KMS-11 (cell line): Measurements from ENCODE around the gene CLEC1B.

Source experiments
- H2AFZ ChIP-seq: fragments of 200-600 bp; sonication (generic); 2 replicates; pipeline ENCODE4 v1.6.1; 2016; ENCODE audit warnings: antibody characterized with exemption, mixed run types, low read depth
- H3K27ac ChIP-seq: fragments of 200-600 bp; sonication (generic); 2 replicates; pipeline ENCODE4 v1.6.1; 2016; ENCODE audit warnings: mild to moderate bottlenecking, mixed run types
- H3K27me3 ChIP-seq: fragments of 200-600 bp; sonication (generic); 2 replicates; pipeline ENCODE4 v1.6.1; 2017; ENCODE audit warnings: mild to moderate bottlenecking, low read depth, mixed run types, moderate library complexity; ENCODE audit not compliant: insufficient read depth
- H3K36me3 ChIP-seq: fragments of 200-600 bp; sonication (generic); 2 replicates; pipeline ENCODE4 v1.6.1; 2017; ENCODE audit warnings: mild to moderate bottlenecking, mixed run types; ENCODE audit not compliant: insufficient read depth
- H3K4me1 ChIP-seq: fragments of 200-600 bp; sonication (generic); 2 replicates; pipeline ENCODE4 v1.6.1; 2016; ENCODE audit warnings: mild to moderate bottlenecking, low read depth, mixed run types; ENCODE audit not compliant: poor library complexity, severe bottlenecking
- H3K4me2 ChIP-seq: fragments of 200-600 bp; sonication (generic); 2 replicates; pipeline ENCODE4 v1.7.0; 2016; ENCODE audit warnings: mild to moderate bottlenecking, mixed run types
- H3K4me3 ChIP-seq: fragments of 200-600 bp; sonication (generic); IDR thresholded peaks from 2 replicates; pipeline ENCODE4 v1.6.1; 2017; ENCODE audit warnings: low read depth, low read length, mixed read lengths; ENCODE audit not compliant: insufficient read depth
- H3K79me2 ChIP-seq: fragments of 200-600 bp; sonication (generic); 2 replicates; pipeline ENCODE4 v1.6.1; 2016; ENCODE audit warnings: low read depth, mixed run types; ENCODE audit not compliant: insufficient read depth
- H3K9ac ChIP-seq: fragments of 200-600 bp; sonication (generic); 2 replicates; pipeline ENCODE4 v1.6.1; 2016; ENCODE audit warnings: mild to moderate bottlenecking, mixed run types
- H4K20me1 ChIP-seq: fragments of 200-600 bp; sonication (generic); 2 replicates; pipeline ENCODE4 v1.6.1; 2016; ENCODE audit warnings: mild to moderate bottlenecking, mixed run types; ENCODE audit not compliant: insufficient read depth
- CTCF ChIP-seq: fragments of 200-600 bp; sonication (generic); conservative IDR thresholded peaks from 2 replicates; pipeline ENCODE4 v1.6.1; 2017; ENCODE audit warnings: low read depth, mild to moderate bottlenecking, antibody characterized with exemption, low read length, moderate library complexity, mixed read lengths

Gene CLEC1B

GRCh38 chr12:9999016-9999415 lies at the start of gene CLEC1B:
Gene CLEC1B (minus strand): TSS chr12:9999121. CDS start chr12:9999100, 21 bp downstream.
- TF ChIP-seq CTCF = no peak
- H3K4me1 ChIP-seq = no peaks in the 10 kb centered on the region

GRCh38 chr12:10048526-10048925 lies 49.6 kb upstream of the CLEC1B start:
- no peak overlapping the region for H2AFZ ChIP-seq
- H3K79me2 ChIP-seq = no peaks in the 10 kb centered on the region
- no peaks in the 10 kb centered on the region for H3K27me3 ChIP-seq
- H3K4me3 ChIP-seq = no peak overlapping the region
- no peak overlapping the region for H3K9ac ChIP-seq
- TF ChIP-seq CTCF = no peak
- no peaks in the 10 kb centered on the region for H4K20me1 ChIP-seq
- peaks cover 5% of the 10 kb centered on the region for H3K4me1 ChIP-seq
- H3K27ac ChIP-seq = no peak overlapping the region
- no peaks in the 10 kb centered on the region for H3K36me3 ChIP-seq
- H3K4me2 ChIP-seq = no peak overlapping the region

More at GRCh38 chr12:9999016-9999415, at the start of gene CLEC1B:
- Histone ChIP-seq H3K4me2 (no peak within 1 kb of the TSS), H3K27me3 (no peaks in the 10 kb centered on the region), H3K79me2 (no peaks in the 10 kb centered on the region), H3K9ac (no peak within 1 kb of the TSS), H2AFZ (no peak within 1 kb of the TSS), H3K36me3 (no peaks in the 10 kb centered on the region), H3K27ac (no peak within 1 kb of the TSS), H4K20me1 (no peaks in the 10 kb centered on the region), H3K4me3 (no peak within 1 kb of the TSS)

GRCh38 chr12:10042167-10042566 lies 43.2 kb upstream of the CLEC1B start:
- H3K4me2 ChIP-seq = peak overlapping the region; percentile 72
- H3K27ac ChIP-seq = peak overlapping the region; percentile 35; the same call in 1 of the 2 replicates
- H3K9ac ChIP-seq = 0 out of 2 replicates have a peak overlapping the region, but pooled peaks have one; percentile 8
- TF ChIP-seq CTCF = no peak
- no peaks in the 10 kb centered on the region for H4K20me1 ChIP-seq
- H3K4me3 ChIP-seq = no peak overlapping the region
- peaks cover 33% of the 10 kb centered on the region for H3K4me1 ChIP-seq
- peak overlapping the region; percentile 15; the same call in 1 of the 2 replicates for H2AFZ ChIP-seq
- H3K79me2 ChIP-seq = no peaks in the 10 kb centered on the region
- H3K27me3 ChIP-seq = no peaks in the 10 kb centered on the region
- no peaks in the 10 kb centered on the region for H3K36me3 ChIP-seq

- peak; percentile 71 for TF ChIP-seq CTCF
- no peak overlapping the region for H3K27ac ChIP-seq
- H3K9ac ChIP-seq = no peak overlapping the region
- no peaks in the 10 kb centered on the region for H3K36me3 ChIP-seq
- peaks cover 9% of the 10 kb centered on the region for H3K4me1 ChIP-seq
- no peak overlapping the region for H2AFZ ChIP-seq
- no peaks in the 10 kb centered on the region for H3K79me2 ChIP-seq
- no peaks in the 10 kb centered on the region for H4K20me1 ChIP-seq
- no peak overlapping the region for H3K4me2 ChIP-seq
- H3K27me3 ChIP-seq = no peaks in the 10 kb centered on the region
- no peak overlapping the region for H3K4me3 ChIP-seq
Observed at GRCh38 chr12:10033783-10034545, 35.0 kb upstream of the CLEC1B start.
